K562 (cell line): ENCODE data around the gene DNAJC6. TPM values are rescaled to one million over a fixed set of nuclear protein-coding genes. Genes with fewer than 3 reads are reported as not detected.

Experiments
- ARID1B ChIP-seq: fragments of 450-650 bp; IDR thresholded peaks from 2 replicates; pipeline ENCODE4 v1.6.1; 2016; ENCODE audit warnings: antibody characterized with exemption, mild to moderate bottlenecking, inconsistent platforms
- BACH1 ChIP-seq: fragments of 200-800 bp; sonication (Bioruptor generic); IDR thresholded peaks from 2 replicates; pipeline ENCODE4 v1.6.1; 2016; ENCODE audit warnings: missing genetic modification characterization, missing compliant biosample characterization
- CBX1 ChIP-seq: sonication (generic); IDR thresholded peaks from 2 replicates; pipeline ENCODE4 v1.6.1; 2016; ENCODE audit warnings: antibody characterized with exemption, low read depth, mild to moderate bottlenecking
- CREB3L1 ChIP-seq: fragments of 450-650 bp; IDR thresholded peaks from 2 replicates; pipeline ENCODE4 v1.6.1; 2014; ENCODE audit warnings: low read depth, mild to moderate bottlenecking, moderate library complexity, borderline replicate concordance
- MAFF ChIP-seq: IDR thresholded peaks from 2 replicates; pipeline ENCODE4 v1.6.1; 2012; ENCODE audit warnings: low read length, improper control_type of control experiment
- MAFG ChIP-seq: fragments of 450-650 bp; conservative IDR thresholded peaks from 2 replicates; pipeline ENCODE4 v1.6.1; 2016; ENCODE audit warnings: missing genetic modification characterization, missing compliant biosample characterization
- MAFK ChIP-seq: IDR thresholded peaks from 2 replicates; pipeline ENCODE4 v1.6.1; 2011; ENCODE audit warnings: low read length, improper control_type of control experiment
- MYC ChIP-seq, 2 experiments: fragments of 250-450 bp in 1 of 2; sonication (Bioruptor Pico) in 1 of 2; IDR thresholded peaks; 2 replicates each; pipeline versions ENCODE4 v1.5.1 to v1.6.1; 2012 to 2021; ENCODE audit warnings: low read depth in 2 of 2, borderline replicate concordance in 1 of 2, improper control_type of control experiment in 1 of 2, low read length in 1 of 2, mild to moderate bottlenecking in 1 of 2, moderate library complexity in 1 of 2
- NFE2 ChIP-seq: IDR thresholded peaks from 2 replicates; pipeline ENCODE4 v1.6.1; 2014; ENCODE audit warnings: antibody characterized with exemption, low read depth
- NFE2L1 ChIP-seq: fragments of 450-650 bp; IDR thresholded peaks from 2 replicates; pipeline ENCODE4 v1.6.1; 2016; ENCODE audit warnings: missing genetic modification characterization, low read depth, mild to moderate bottlenecking, missing compliant biosample characterization, moderate library complexity, borderline replicate concordance
- NR0B1 ChIP-seq: fragments of 450-650 bp; IDR thresholded peaks from one replicate; pipeline ENCODE4 v1.6.1; 2018; ENCODE audit warnings: mild to moderate bottlenecking, moderate library complexity; ENCODE audit not compliant: partially characterized antibody
- PATZ1 ChIP-seq: fragments of 250-450 bp; sonication (Bioruptor Pico); IDR thresholded peaks from 2 replicates; pipeline ENCODE4 v1.5.0; 2020; ENCODE audit warnings: mild to moderate bottlenecking, borderline replicate concordance
- RBM17 ChIP-seq: fragments of 200-400 bp; formaldehyde crosslinking; IDR thresholded peaks from 2 replicates; pipeline ENCODE4 v1.6.1; 2017; ENCODE audit warnings: low read depth, mild to moderate bottlenecking, low read length, borderline replicate concordance
- RBM22 ChIP-seq: fragments of 200-400 bp; formaldehyde crosslinking; IDR thresholded peaks from 2 replicates; pipeline ENCODE4 v1.6.1; 2018; ENCODE audit warnings: low read length, low read depth; ENCODE audit not compliant: poor library complexity, severe bottlenecking
- SMARCE1 ChIP-seq: fragments of 450-650 bp; IDR thresholded peaks from 2 replicates; pipeline ENCODE4 v1.7.1; 2016; ENCODE audit warnings: mild to moderate bottlenecking
- TEAD1 ChIP-seq, 2 experiments: fragments of 450-650 bp in 1 of 2; sonication (generic) in 1 of 2; formaldehyde crosslinking; IDR thresholded peaks; 2 replicates each; pipeline versions ENCODE4 v1.4.0 to v1.8.0; 2020 to 2022; ENCODE audit warnings: mild to moderate bottlenecking in 2 of 2, missing genetic modification reagents in 1 of 2
- TOE1 ChIP-seq, 2 experiments: fragments of 450-650 bp in 1 of 2; sonication (generic) in 1 of 2; formaldehyde crosslinking in 1 of 2; IDR thresholded peaks; 2 replicates each; pipeline versions ENCODE4 v1.7.1 to v1.8.0; 2016 to 2022; ENCODE audit warnings: borderline replicate concordance in 2 of 2, mild to moderate bottlenecking in 2 of 2, antibody characterized with exemption in 1 of 2, inconsistent platforms in 1 of 2, low read depth in 1 of 2, missing genetic modification reagents in 1 of 2, moderate library complexity in 1 of 2
- WHSC1 ChIP-seq: IDR thresholded peaks from one replicate; pipeline ENCODE4 v1.6.1; 2012; ENCODE audit warnings: low read length, control low read depth, inconsistent platforms
- YY1 ChIP-seq, 3 experiments: IDR thresholded peaks; 2 replicates each; pipeline ENCODE4 v1.6.1; 2011; ENCODE audit warnings: low read length in 2 of 3, mild to moderate bottlenecking in 2 of 3, moderate library complexity in 2 of 3, borderline replicate concordance in 1 of 3, control low read depth in 1 of 3, low read depth in 1 of 3; ENCODE audit not compliant: insufficient read depth in 3 of 3, insufficient replicate concordance in 2 of 3, control insufficient read depth in 1 of 3, insufficient read length in 1 of 3; ENCODE audit errors: extremely low read depth in 1 of 3
- ZNF134 ChIP-seq: fragments of 250-450 bp; sonication (Bioruptor Pico); conservative IDR thresholded peaks from 2 replicates; pipeline ENCODE4 v1.4.0; 2020
- ZNF707 ChIP-seq: fragments of 250-450 bp; sonication (Bioruptor Pico); conservative IDR thresholded peaks from 2 replicates; pipeline ENCODE4 v1.8.0; 2022; ENCODE audit warnings: inconsistent platforms, mild to moderate bottlenecking, moderate library complexity
- polyA plus RNA-seq, 8 experiments: library from polyadenylated mRNA; depleted of rRNA in 4 of 8; stranded (reverse) in 5 of 8; unstranded in 3 of 8; fragments of >200 nt; fragmentation: Nextera tagmentation in 2 of 8; fragmentation: Illumina TruSeq in 1 of 8; extraction: Ambion mirVana in 2 of 8; extraction: Trizol in 1 of 8; gene quantifications; 2 replicates each; pipeline versions ENCODE4 v1.2.1 to v1.2.3, GENCODE V29; 2011 to 2014; ENCODE audit warnings: inconsistent platforms in 1 of 8, missing spikeins in 1 of 8
- total RNA-seq, 7 experiments: library from RNA; depleted of rRNA in 6 of 7; stranded (reverse); fragments of >200 nt in 6 of 7; fragmentation: Illumina TruSeq in 2 of 7; extraction: Trizol in 2 of 7; gene quantifications; 2 replicates each; pipeline versions ENCODE4 v1.2.1 to v1.2.3, GENCODE V29; 2011 to 2021; ENCODE audit warnings: low replicate concordance in 1 of 7

Gene DNAJC6
- total and polyA plus RNA-seq, 9 of the 15 experiments (the other 6 are each of a cell fraction or from before 2014, with no cell fraction given) = 6.7 to 78.7 (median 28.0) TPM

GRCh38 chr1:65372557-65372956 is 63.2 kb downstream of the DNAJC6 start (continued):
- TF ChIP-seq CREB3L1 (no peak), NFE2 (peak; percentile 88), ZNF707 (CRISPR knock-in tag) (no peak), TOE1 (IDR thresholded peaks at IDR 0.05; ENCODE audit: borderline replicate concordance) (no peak), TOE1 (CRISPR knock-in tag; IDR thresholded peaks at IDR 0.05; ENCODE audit: borderline replicate concordance, low read depth) (no peak), SMARCE1 (0 out of 2 replicates have a peak, but pooled peaks have one; percentile 20), RBM22 (peak; percentile 31), PATZ1 (CRISPR knock-in tag) (no peak), NR0B1 (no peak), YY1 (IDR thresholded peaks at IDR 0.05; ENCODE audit: borderline replicate concordance in 1 of 3, control insufficient read depth in 1 of 3, extremely low read depth in 1 of 3, insufficient read depth in 3 of 3, insufficient read length in 1 of 3, insufficient replicate concordance in 2 of 3, low read depth in 1 of 3, low read length in 2 of 3) (no peak), MAFK (peak; percentile 89), WHSC1 (no peak), CBX1 (no peak), MYC (IDR thresholded peaks at IDR 0.05; ENCODE audit: low read depth, low read length) (no peak), MYC (CRISPR knock-in tag; IDR thresholded peaks at IDR 0.05; ENCODE audit: borderline replicate concordance, low read depth) (no peak), MAFG (tag) (peak; percentile 96), MAFF (peak; percentile 91), ZNF134 (CRISPR knock-in tag) (no peak), RBM17 (no peak), ARID1B (peak; percentile 31; the same call in 1 of the 2 replicates), BACH1 (tag) (peak; percentile 66), NFE2L1 (peak; percentile 76; the same call in 1 of the 2 replicates), TEAD1 (CRISPR knock-in tag; IDR thresholded peaks at IDR 0.05) (no peak)
